ENCODE measurements around the gene MANBA. TPM values are rescaled to one million over a fixed set of nuclear protein-coding genes. Genes with fewer than 3 reads are reported as not detected.

Gene MANBA
- total RNA-seq, 1 donor from 2014 or later, result 9.7 TPM

DNA sequence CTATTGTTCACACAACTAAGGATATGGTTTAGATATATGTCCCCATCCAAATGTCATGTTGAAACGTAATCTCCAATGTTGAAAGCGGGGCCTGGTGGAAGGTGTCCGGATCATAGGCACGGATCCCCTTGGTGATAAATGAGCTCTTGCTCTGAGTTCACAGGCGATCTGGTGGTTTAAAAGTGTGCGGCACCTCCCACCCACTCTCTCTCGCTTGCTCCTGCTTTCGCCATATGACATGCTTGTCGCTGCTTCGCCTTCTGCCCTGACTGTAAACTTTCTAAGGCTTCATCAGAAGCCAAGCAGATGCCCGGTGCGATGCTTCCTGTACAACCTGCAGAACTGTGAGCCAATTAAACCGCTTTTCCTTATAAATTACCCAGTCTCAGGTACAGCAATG lies 131.1 kb downstream of the MANBA start:
- no peak for DNase-seq (ENCODE audit: low spot score in 2 of 2)
- Histone ChIP-seq H3K27ac (no peak overlapping the region), H3K27me3 (no peaks in the 10 kb centered on the region), H3K36me3 (peaks cover 14 to 15% of the 10 kb centered on the region in 2 donors), H3K4me1 (no peaks in the 10 kb centered on the region), H3K4me3 (no peak overlapping the region), H3K9me3 (no peaks in the 10 kb centered on the region)
- intact Hi-C loops (cut with DNase I), result loop anchor here (5.0 kb wide), 1 partner anchor 182 kb away; no protein-coding TSS in a partner anchor
- TF ChIP-seq, protein P1, sequence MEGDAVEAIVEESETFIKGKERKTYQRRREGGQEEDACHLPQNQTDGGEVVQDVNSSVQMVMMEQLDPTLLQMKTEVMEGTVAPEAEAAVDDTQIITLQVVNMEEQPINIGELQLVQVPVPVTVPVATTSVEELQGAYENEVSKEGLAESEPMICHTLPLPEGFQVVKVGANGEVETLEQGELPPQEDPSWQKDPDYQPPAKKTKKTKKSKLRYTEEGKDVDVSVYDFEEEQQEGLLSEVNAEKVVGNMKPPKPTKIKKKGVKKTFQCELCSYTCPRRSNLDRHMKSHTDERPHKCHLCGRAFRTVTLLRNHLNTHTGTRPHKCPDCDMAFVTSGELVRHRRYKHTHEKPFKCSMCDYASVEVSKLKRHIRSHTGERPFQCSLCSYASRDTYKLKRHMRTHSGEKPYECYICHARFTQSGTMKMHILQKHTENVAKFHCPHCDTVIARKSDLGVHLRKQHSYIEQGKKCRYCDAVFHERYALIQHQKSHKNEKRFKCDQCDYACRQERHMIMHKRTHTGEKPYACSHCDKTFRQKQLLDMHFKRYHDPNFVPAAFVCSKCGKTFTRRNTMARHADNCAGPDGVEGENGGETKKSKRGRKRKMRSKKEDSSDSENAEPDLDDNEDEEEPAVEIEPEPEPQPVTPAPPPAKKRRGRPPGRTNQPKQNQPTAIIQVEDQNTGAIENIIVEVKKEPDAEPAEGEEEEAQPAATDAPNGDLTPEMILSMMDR (IDR thresholded peaks at IDR 0.05), result no peak

GRCh38 chr4:102627831-102628523 lies 132.8 kb downstream of the MANBA start:
- Histone ChIP-seq H3K4me3 (no peak overlapping the region), H3K27me3 (no peaks in the 10 kb centered on the region), H3K4me1 (no peaks in the 10 kb centered on the region), H3K9me3 (no peaks in the 10 kb centered on the region), H3K36me3 (peaks cover 7 to 10% of the 10 kb centered on the region in 2 donors), H3K27ac (no peak overlapping the region)
- TF ChIP-seq, protein P1 (IDR thresholded peaks at IDR 0.05), result no peak
- DNase-seq (ENCODE audit: low spot score in 2 of 2), result no peak
- intact Hi-C loops (cut with DNase I), result loop anchor here (5.0 kb wide), 1 partner anchor 181 kb away; no protein-coding TSS in a partner anchor

- intact Hi-C loops (cut with DNase I), result loop anchor here (5.0 kb wide), 1 partner anchor 178 kb away; no protein-coding TSS in a partner anchor
- no peak for DNase-seq (ENCODE audit: low spot score in 2 of 2)
Observed at GRCh38 chr4:102625232-102625930, 135.4 kb downstream of the MANBA start.

GRCh38 chr4:102624505-102624904 lies 136.3 kb downstream of the MANBA start:
- no peaks in the 10 kb centered on the region for H3K9me3 ChIP-seq
- TF ChIP-seq, protein P1 (IDR thresholded peaks at IDR 0.05), result no peak
- no peaks in the 10 kb centered on the region for H3K4me1 ChIP-seq
- no peaks in the 10 kb centered on the region for H3K36me3 ChIP-seq
- H3K4me3 ChIP-seq, result no peak overlapping the region
- intact Hi-C loops (cut with DNase I), result loop anchor here (5.0 kb wide), 2 partner anchors 192 to 203 kb away; partner anchors contain the start of gene UBE2D3
- H3K27ac ChIP-seq, result no peak overlapping the region
- no peak for DNase-seq (ENCODE audit: low spot score in 2 of 2)
- H3K27me3 ChIP-seq, result no peaks in the 10 kb centered on the region

More at GRCh38 chr4:102625232-102625930, 135.4 kb downstream of the MANBA start:
- no peaks in the 10 kb centered on the region for H3K36me3 ChIP-seq
- H3K4me1 ChIP-seq, result no peaks in the 10 kb centered on the region
- TF ChIP-seq, protein P1 (IDR thresholded peaks at IDR 0.05), result peak in 1 of 3 experiments; percentile 30
- no peak overlapping the region for H3K27ac ChIP-seq
- H3K4me3 ChIP-seq, result no peak overlapping the region
- no peaks in the 10 kb centered on the region for H3K9me3 ChIP-seq
- H3K27me3 ChIP-seq, result no peaks in the 10 kb centered on the region

DNA sequence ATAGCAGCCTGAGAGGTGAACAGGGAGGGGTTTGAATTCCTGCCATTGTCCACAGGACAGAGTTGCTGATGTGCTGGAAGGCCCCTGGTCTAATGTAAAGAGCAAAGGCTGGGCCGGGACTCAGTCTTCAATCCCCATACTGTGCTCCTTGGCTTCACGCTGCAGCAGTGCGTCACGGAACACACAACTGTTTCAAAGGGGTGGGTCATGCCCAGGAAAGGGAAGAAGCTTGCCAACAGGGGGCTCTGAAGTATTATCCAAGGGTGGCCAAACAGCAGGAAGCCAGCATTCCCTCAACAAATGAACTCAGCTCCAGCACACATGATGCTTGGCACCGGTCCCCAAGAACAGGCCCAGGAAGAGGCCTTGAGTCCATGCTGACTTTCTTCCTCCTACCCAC lies 137.1 kb downstream of the MANBA start:
- Histone ChIP-seq H3K4me1 (no peaks in the 10 kb centered on the region), H3K27ac (no peak overlapping the region), H3K4me3 (no peak overlapping the region), H3K9me3 (no peaks in the 10 kb centered on the region), H3K36me3 (no peaks in the 10 kb centered on the region), H3K27me3 (no peaks in the 10 kb centered on the region)
- TF ChIP-seq, protein P1 (IDR thresholded peaks at IDR 0.05), result no peak
- DNase-seq (ENCODE audit: low spot score in 2 of 2), result no peak
- intact Hi-C loops (cut with DNase I), result loop anchor here (5.0 kb wide), 2 partner anchors 191 to 204 kb away; partner anchors contain the start of gene UBE2D3

Measured in ascending aorta (tissue), 2 donors.